ENCODE results near the gene IL32.
"Not testable (repeated sequence)": the region's sequence is repeated elsewhere in the genome, so short reads cannot be mapped to it uniquely, and the experiment has no call there.

The IL32 gene

DNA sequence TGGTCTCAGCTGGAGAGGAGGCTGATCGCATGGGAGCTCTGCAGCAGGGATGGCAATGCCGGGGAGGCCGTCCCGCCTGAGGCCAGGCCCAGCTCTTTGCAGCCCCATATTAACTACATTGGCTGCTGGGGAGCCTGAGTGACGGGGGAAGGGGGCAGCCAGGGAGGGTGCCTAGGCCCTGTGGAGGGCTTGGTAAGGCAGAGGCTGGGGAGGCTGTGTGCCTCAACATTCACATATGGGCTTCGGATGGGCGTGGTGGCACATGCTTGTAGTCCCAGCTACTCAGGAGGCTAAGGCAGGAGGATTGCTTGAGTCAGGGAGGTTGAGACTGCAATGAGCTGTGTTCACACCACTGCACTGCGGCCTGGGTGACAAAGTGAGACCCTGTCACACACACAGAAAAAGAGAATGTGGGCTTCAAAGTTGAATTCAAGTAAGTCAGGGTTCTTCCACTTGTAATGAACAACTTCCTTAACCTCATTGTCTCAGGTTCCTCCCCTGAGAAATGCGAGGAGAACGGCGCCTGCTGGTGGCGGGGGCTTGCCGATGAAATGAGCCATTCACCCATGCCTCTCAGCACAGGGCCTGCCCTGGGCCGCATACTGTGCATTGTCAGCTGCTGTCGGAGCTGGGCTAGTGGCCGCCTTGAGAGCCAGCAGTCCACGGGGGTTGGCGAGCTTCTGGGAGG is 7.3 kb downstream of the IL32 start:
- not testable (repeated sequence) for DNase-seq

DNA sequence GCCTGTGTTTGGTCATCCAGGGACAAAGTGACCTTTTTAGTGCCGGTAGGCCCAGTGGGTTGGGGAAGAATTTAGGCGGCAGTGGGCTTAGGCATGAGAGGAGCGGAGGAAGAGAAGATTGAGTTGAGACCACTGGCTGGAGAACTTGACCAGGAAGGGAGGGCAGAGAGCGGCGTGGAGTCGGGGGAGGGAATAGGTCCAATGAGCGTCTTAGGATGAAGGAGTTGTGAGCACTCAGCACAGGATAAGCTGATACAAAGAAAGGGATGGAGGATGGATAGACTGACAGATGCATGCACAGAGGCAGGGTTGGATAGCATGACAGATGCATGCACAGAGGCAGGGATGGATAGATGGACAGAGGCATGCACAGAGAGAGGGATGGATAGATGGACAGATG is 8.0 kb downstream of the IL32 start:
- DNase-seq, result no peak

DNA sequence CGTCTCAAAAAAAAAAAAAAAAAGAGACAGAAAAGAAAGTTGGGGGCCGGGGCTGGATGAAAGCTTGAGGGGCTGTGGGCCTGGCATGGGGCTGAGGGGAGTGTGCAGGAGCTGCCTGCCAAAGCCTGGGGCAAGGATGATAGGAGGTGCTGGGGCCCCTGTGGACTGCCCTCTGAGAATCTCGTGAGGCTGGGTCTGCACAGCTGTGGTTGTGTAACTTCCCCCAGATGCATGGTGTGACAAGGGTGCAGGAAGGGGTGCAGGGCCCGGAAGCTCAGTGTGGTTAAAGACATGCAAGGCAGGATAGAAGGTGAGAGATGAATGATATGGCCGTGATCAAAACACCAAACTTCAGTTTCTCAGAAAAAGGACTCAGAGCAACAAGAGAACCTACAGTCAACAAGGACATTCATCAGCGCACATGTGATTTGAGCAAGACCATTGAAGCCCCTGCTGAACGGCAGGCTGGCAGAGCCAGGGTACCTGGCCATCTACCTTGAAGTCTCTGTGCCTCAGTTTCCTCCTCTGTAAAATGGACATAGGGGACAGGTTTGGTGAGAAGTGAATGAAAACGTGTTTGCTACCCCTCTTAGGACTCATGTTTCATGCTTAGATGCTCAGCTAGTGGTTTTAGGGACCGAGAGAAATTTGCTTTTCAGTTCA is 9.6 kb downstream of the IL32 start:
- DNase-seq, result no peak

DNA sequence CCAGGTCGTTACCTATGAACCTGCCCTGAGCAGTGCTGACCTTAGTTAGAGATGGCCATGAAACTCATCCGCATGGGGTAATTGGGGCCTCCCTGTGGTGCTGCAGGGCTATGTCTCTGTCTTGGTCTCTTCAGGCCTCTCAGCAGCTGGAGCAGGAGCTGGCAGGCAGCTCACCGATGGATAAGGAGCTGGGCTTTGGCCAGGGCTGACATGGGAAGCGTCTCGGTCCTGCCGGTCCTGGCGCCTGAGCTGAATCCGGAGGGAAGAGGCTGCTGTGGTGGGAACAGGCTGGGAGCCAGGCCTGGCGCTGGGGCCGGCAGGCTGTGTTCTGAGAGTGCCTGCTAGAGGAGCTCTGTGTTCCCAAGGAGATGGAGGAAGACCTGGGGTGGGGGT is 10.1 kb downstream of the IL32 start:
- no peak for DNase-seq

DNA sequence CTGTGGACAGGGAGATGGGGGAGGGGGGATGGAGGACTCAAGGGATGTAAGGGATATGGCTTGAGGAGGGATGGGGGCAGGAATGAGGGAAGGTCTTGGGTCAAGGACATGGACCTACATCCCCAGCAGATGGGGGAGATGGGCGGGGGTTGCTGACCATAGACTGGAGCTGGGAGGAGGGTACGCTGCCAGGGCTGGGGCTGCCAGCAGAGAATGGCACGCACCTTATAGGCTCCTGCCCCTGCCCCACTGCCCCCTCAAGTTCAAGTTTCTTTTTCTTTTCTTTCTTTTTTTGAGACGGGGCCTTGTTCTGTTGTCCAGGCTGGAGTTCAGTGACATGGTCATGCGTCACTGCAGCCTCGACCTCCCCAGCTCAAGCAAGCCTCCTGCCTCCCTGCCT is 10.5 kb downstream of the IL32 start:
- not testable (repeated sequence) for DNase-seq

DNA sequence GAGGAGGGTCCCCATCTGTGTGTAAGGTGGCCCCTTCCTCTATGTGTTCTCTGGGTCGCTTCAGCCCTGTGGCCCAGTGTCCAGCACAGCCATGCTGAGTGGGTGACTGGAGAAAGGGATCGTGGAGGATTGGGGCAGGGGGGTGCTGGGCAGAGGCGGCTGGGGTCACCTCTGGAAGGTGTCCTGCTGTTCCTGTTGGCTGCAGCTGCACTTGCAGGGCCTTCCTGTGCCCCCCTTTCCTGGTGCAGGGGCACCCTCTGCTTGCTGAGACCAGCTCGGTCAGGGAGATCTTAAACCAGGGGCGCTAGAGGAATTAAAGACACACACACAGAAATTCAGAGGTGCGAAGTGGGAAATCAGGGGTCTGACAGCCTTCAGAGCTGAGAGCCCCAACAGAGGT is 11.1 kb downstream of the IL32 start:
- no peak for DNase-seq

DNA sequence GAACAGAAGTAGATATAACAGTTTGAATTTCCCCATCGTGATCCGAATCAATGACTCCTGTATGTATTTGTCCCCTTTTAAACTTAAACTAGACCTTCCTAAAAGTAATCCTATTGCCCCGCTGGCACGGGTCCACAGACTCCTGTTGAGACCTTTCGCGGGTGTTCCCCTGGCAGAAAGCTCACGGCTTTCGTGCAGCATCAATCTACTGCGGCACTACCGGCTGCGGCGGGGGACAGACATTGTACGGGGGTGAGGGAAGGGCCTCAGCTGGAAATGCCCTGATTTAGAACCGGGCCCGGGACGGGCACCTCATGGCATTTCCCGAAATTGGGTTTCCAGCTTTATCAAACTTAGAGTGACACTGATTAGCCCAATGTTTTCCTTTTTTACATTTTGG is 14.6 kb downstream of the IL32 start:
- no peak for DNase-seq

DNA sequence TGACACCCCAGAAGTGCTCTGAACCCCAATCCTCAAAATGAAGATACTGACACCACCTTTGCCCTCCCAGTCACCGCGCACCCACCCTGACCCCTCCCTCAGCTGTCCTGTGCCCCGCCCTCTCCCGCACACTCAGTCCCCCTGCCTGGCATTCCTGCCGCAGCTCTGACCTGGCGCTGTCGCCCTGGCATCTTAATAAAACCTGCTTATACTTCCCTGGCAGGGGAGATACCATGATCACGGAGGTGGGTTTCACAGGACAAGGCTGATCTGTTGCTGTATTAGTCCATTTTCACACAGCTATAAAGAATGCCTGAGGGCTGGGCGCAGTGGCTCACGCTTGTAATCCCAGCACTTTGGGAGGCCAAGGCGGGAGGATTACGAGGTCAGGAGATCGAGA is 16.5 kb downstream of the IL32 start:
- DNase-seq, result not testable (repeated sequence)

DNA sequence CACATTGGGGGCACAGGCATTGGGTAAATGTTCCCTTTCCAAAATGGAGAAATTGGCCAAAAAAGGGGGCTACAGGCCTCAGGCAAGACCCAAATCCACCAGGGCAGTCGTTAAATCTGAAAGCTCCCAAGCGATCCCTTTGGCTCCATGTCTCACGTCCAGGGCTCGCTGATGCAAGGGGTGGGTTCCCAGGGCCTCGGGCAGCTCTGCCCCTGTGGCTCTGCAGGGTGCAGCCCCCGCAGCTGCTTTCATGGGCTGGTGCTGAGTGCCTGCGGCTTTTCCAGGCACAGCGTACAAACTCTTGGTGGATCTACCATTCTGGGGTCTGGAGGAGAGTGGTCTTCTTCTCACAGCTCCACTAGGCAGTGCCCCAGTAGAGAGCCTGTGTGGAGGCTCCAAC is 18.0 kb downstream of the IL32 start:
- DNase-seq, result not testable (repeated sequence)

DNA sequence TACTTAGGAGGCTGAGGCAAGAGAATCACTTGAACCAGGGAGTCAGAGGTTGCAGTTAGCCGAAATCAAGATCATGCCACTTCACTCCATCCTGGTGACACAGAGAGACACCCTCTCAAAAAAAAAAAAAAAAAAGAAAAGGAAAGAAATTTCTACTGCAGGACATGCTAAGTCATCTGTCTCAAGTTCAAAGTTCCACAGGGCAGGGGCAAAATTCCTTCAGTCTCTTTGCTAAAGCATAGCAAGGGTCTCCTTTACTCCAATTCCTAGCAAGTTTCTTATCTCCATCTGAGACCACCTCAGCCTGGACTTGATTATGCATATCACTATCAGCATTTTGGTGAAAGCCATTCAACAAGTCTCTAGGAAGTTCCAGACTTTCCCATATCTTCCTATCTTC is 19.1 kb downstream of the IL32 start:
- DNase-seq, result no peak

DNA sequence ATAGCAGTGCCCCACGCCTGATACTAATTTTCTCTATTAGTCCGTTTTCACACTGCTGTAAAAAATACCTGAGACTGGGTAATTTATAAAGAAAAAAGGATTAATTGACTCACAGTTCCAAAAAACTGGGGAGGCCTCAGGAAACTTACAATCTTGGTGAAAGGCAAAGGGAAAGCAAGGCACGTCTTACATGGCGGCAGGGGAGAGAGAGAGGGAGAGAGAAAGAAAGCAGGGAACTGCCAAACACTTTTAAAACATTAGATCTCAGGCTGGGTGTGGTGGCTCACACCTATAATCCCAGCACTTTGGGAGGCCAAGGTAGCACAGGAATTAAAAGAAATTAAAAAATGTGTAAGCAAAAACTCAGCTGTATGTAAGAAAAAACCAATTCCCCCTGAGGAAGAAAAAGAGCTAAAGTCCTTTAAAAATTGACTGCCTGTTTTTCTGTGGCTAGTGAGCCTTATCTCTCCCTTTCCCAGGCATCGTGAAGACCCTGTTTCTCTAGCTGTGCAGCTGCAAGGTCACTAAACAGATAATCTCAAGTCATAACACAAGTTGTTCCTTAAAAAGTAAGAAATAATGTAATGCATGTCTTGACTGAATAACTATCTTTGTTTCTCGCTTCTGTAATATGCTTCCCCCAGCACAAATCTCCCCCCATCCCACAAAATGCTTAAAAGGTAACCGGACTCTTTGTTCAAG is 19.7 kb downstream of the IL32 start:
- no peak for DNase-seq

DNA sequence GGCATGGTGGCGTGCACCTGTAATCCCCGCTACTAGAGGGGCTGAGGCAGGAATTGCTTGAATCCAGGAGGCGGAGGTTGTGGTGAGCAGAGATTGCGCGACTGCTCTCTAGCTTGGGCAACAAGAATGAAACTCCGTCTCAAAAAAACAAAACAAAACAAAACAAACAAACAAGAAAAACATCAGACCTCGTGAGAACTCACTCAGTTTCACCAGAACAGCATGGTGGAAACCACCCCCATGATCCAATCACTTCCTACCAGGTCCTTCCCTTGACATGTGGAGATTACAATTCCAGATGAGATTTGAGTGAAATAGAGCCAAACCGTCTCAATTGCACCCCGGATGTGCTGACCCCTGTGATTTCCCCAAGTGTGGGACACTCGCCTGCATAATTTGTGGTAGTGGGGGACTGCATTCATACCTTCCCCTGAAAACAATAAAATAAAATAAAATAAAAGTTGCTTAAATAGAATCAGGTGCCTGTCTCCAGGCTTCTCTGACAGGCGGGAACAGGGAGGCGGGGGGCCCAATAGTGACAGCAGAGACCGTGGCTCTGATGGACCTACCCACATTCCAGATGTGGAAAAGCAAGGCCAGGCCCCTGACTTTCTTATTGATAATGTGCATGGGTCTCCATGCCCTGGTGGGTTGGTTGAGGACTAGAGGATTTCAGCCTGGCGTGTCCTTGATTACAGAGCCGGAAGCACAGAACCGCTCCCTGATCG is 20.6 kb downstream of the IL32 start:
- DNase-seq, result no peak

DNA sequence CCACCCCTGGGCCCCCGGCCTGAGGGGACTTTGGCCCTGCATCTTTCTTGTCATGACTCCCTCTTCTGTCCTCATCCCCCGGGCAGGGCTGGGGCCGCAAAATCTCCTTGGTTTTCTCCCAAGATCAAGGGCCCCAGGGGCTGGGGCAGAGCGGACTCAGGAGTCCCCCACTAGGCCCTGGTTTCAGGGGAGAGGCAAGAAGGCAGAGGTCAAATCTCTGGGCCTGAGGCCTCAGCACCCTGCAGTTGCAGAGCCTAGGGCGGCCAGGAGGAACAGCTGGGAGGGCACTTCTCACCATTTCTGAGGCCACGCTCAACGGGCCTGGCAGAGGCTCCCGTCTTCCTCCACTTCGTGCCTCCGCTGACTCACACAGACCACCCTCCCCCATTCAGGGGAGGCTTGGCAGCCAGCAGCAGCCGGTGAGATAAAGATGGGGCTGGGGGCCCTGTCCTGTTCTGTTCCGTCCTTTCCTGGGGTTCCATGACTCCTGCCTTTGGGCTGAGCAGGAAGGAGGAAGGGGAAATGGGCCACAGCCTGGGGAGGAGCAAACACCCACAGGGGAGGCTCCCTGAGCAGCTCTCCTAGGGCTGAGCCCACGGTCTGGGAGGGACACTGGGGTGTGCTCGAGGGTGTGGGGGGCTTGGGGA is 21.3 kb downstream of the IL32 start:
- DNase-seq, result no peak

DNA sequence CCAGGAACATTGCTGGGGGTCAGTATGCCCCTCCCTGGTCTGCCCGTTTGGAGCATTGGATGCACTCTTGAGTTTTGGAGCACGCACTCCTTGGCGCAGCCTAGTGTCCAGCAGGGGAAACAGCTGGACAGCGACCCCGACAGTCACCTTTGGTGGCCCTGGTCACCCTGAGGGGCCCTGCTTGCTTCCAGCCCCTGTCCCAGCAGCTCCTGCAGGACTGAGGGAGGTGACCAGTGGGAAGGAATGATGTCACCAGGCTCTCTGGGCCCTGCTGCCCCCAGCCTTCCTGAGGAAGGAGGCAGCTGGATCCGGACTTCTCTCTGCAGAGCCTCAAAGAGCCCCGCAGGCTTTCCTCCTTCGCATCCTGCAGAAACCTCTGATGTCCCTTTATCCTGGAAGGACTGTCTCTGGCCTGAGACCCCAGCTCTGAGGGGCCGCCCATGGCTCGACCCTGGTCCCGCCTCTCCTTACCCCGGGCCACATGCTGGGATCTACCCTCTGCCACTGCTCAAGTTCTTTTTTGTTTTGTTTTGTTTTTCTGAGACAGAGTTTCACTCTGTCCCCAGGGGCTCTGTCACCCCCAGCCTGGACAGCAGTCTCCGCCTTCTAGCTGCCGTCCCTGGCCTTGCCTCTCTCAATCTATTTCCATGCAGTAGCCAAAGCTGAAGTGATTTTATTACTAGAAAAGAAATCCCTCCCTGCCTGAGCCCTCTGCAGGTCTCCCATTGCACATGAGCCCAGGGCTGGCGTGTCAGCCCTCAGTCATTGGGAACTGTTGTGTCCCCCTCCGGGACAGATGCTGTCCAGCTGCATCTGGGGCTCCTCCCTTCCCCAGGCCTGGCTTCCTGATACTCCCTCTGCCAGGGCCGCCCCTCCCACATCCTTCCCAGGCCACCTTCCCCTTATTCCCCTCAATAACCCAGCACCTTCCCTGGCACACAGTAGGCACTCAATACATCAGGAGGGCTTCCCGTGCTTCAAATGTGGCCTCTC is 22.1 kb downstream of the IL32 start:
- DNase-seq, result no peak

DNA sequence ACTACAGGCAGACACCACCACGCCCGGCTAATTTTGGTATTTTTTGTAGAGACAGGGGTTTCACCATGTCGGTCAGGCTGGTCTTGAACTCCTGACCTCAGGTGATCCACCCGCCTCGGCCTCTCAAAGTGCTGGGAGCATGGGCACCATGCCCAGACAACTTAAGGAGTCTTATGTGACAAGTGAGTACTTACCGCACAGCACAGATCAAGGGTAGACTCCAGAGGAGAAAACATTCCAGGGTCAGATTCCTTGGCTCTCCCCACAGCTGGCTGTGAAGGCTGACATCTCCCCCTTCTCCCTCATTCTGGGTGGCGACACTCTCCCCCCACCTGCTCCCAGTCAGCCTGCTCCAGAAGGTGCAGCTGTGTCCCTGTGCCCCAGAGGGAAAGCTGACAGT is 23.0 kb downstream of the IL32 start:
- no peak for DNase-seq

DNA sequence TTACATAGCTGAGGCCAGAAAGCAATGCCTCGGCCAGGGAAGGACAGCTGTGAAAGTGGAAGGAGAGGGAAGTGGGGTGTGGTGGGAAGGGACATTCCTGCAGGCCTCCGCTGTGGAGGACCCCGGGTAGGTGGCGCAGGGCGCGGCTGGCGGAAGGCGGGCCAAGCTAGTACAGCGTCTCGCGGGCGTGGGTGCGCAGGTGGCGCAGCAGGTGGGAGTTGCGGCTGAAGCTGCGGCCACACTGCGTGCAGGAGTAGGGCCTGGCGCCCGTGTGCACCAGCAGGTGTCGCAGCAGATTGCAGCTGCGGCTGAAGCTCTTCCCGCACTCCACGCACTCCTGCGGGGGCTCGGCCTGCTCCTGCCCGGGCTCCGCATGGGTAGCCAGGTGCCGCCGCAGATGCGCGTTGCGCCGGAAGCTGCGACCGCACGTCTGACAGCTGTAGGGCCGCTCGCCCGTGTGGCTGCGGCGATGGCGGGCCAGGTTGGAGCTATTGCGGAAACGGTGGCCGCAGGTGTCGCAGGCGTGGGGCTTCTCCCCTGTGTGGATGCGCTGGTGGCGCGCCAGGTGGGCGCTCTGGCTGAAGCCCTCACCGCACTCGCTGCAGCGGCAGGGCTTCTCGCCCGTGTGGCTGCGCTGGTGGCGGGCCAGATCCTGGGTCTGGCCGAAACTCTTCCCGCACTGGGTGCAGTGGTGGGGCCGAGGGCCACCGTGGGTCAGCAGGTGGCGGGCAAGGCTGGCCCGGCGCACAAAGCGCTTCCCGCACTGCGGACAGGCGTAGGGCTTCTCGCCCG is 23.7 kb downstream of the IL32 start:
- DNase-seq, result no peak

DNA sequence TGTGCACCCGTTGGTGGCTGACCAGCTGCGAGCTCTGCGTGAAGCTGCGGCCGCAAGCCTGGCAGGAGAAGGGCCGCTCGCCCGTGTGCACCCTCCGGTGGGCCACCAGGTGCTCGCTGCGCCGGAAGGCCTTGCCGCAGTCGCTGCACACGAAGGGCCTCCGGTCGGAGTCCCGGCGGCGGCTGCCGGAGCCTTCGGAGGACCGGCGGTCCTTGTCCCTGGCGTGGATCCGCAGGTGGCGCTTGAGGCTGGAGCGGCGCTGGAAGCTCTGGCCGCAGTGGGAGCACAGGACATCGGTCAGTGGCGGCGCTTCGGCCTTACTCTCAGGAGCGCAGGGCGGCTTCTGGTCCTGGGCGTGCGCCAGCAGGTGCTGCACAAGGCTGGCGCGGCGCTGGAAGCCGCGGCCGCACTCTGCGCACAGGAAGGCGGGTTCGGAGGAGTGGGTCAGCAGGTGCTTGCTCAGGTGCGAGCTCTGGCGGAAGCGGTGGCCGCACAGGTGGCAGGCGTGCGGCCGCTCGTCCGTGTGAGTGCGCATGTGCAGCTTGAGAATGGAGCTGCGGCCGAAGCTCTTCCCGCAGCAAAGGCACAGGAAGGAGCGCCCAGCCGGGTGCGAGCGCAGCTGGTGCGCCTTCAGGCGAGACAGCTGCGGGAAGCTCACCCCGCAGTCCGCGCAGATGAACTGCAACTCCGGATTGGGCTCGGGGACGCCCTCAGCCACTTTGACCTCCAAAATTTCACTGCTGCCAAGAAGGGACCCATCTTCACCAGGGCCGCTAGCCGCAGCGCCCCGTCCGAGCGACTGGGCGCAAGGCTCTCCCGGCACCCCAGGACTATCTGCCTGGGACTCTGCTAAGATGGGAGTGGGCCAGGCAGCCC is 24.5 kb downstream of the IL32 start:
- DNase-seq, result no peak

DNA sequence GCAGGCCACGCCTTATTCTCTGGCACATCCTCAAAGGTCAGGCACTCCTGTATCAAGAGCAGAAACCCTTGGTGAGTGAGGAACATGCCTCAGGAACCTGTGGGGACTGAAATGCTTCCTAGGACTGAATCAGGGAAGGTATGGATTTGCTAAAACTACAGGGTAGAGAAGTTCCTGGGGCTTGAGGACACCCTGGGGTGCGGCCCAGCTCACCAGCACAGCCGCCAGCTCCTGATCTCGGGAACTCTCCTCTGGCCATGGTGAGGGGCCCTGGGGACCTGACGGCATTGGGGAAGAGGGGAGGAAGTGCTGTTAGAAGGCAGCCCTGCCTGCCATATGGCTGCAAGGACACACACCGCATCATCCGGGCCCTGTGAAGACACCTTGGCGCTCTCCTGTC is 26.1 kb downstream of the IL32 start:
- no peak for DNase-seq

DNA sequence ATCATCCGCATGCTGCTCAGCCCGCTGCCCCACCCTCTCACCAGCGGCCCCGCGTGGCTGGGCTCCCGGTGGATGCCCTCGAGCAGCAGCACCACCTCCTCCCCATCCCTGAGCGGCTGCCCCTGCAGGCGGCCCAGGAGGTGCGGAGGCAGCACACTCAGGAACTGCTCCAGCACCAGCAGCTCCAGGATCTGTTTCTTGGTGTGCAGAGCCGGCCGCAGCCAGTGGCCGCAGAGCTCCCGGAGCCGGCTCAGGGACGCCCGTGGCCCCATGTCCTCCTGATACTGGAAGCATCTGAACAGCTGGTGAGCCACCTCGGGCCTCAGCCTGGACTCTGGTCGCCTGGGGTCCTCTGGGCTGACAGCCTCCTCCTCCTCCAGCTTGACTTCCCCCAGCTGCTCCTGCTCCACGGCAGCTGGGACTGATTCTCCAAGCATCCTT is 27.1 kb downstream of the IL32 start:
- DNase-seq, result no peak

Data from fibroblast of skin of right biceps (primary cell).